NCI-H526 (cell line): ENCODE measurements around the gene TTLL11.

ENCODE experiments used
- DNase-seq, 2 experiments: peaks; one replicate each; lab custom pipeline; 2025; lab: John Stamatoyannopoulos, UW

The TTLL11 gene

DNA sequence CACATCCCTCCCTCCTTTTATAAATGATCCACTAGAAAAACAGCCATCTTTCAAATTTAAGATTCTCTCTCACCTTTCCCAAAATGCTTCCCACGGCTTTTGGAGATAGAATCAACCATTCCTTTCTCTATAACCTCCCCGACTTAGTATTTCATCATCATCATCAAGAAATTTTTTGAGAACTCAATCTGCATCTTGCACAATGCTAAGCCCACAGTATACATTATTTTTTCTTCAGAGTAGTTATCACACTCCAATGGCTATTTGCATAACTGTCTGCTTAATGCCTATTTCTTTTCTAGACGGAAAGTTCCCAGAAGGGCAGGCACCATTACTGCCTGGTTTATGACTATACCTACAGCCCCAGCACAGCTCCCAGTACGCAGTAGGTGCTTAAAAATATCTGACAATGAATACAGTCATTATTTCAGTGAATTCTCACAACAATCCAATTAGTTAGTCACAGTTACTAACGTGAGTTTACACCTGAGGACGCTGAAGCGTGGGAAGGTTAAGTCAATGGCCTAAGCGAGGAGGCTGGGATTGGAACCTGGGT lies 212.7 kb downstream of the TTLL11 start:
- no peak for DNase-seq

DNA sequence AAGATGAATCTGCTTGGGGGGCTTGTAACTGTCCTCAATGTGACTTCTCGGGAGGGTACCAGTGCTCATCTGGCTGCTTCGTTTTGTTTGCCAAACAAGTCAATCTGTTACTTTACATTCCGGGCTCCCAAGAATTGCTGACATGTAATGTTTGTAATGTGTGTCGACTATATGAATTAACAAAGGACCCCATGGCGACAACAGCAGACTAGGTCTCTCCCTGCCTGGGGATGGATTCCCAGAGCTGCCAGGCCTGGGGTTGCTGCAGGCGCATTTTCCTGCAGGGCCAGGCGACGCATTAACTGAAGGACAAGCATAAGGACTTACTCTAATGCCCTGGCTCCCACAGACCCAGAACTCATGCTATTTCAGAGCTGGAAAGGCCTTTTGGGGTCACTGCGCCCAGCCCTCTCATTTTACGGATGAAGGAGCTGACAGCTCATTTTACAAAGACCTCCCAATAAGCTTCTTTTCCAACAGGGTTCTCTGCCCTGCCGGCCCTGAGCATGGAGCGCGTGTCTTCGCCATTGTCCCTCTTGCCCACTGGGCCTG lies 214.8 kb downstream of the TTLL11 start:
- no peak for DNase-seq

DNA sequence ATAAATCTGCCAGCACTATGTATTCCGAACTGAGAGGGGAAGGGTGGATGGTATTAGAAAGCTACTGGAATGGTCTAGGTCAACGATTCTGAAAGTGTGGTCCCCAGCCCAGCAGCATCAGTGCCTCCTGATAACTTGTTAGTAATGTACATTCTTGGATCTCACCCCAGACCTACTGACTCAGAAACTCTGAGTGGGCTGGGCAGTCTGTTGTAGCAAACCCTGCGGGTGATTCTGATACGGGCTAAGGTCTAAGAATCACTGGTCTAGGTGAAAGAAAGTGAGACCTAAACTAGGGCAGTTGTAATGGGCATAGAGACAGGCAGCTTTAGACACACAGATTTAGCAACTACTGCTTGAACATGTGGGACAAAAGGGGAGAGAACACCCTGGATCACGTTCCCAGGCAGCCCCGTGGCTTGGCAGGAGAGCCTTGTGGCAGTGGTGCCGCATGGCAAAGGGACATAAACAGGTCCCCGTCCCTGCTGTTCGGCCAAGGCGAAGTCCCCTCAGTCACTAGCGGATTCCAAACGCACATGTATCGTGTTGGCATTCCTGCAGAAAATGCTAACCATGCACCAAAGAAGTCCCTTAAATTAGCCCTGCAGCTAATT lies 216.3 kb downstream of the TTLL11 start:
- no peak for DNase-seq

DNA sequence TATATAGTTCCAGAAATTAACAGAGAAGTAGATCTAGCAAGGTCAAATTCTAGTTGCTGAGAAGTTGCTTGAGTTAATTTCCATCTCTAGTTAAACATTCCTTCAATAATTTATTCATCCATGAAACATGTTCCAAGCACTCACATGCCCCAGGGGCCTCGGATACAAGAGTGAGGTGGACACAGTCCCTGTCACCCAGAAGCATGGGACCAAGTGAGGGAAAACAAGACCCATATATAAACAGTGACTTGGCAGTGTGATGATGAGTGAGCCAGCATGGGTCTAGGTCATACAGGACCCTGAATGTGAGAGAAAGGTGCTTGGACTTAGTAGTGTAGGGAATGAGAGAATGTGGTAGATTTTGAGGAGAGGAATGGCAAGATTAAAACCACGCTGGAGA lies 216.9 kb downstream of the TTLL11 start:
- DNase-seq, result no peak

DNA sequence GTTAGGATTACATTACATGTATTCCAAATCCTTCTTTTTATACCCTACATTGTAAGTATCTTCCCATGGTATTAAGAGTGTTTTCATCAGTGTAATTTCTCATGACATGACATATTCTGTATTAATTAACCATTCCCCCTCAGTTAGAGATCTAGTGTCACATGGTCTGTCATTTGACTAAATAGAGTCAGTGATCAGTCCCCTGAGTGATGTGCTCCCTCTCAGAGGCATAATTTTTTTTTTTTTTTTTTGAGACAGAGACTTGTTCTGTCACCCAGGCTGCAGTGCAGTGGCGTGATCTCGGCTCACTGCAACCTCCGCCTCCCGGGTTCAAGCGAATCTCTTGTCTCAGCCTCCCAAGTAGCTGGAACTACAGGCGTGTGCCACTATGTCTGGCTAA lies 218.6 kb downstream of the TTLL11 start:
- no peak for DNase-seq

DNA sequence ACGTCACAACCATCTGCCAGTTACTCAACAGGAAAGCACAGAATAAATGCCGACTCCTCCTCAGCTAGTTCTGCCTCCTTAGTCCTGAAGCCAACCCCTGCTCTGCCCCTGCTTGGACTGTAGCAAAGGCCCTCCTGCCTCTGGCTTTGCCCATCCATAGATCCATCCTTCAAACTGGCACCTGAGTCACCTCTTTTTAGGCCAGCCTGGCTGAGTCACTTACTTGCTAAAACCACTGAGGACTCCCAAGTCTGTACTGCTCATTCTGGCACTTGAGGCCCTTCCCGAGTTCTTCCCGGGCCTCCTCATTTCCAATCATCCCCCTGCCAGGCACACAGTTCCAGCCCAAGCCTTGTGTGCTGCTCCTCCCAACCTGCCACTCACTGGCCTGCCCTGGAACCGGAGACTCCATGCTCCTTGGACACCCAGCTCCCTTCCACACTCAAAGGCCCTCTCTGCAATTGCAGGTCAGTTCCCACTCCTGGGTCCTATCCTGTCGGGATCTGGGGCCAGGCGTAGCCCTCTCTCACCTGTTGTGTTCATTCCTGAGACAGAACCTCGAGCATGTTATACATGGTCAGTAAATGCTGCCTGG lies 221.6 kb downstream of the TTLL11 start:
- no peak for DNase-seq

DNA sequence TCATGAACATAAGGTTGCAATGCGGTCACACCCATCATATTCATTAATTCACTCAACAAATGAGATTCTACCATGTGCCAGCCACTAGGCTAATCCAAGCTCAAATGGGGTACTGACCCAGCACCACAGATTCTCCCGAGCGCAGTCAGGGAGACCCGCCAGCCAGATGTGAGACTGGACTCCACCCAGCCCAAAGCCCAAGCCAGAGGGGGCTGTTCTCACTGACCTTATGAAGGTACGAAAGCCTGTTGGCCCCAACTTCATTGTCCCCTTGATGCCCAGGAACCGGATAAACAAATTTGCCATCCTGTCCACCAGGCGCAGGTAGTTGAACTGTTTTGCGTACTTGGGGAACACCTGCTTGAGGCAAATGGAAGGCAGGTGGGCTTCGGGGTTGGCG lies 222.8 kb downstream of the TTLL11 start:
- DNase-seq, result peak in 1 of 2 experiments; percentile 10

DNA sequence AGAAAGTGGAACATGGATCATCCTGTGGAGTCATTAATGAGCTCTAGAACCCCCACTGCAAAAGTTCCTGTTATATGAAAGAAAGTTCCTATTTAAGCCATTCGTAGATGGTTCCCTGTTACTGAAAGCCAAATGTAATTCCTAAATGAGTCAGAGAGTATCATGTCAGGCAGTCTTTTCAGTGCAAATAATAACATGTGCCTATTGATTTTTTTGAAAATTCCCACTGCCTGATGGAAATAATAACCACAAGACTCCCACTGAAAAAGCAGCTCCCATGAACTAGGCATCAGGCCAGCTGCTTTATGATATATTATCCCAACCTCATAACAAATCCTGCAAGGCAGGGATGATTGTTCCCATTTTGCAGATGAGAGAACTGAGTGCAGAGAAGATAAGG lies 224.5 kb downstream of the TTLL11 start:
- DNase-seq, result no peak

DNA sequence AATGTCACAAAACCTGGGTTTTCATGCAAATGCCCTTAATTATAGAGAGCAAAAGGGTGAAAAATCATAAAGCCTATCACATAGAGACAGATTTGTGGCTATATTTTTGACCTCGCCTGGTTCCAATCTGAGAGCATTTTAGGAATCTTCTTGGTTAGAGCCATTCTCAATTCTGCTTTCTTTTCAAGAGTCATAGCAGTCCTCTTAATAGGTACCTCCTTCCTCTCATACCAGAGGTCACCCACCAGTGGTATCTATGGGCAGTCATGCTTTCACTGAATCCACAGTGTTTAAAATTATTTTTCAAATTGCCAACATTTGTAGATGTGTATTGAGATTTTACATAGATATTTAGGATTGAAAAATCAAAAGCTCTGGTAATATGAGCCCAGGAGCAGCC lies 226.2 kb downstream of the TTLL11 start:
- DNase-seq, result no peak

DNA sequence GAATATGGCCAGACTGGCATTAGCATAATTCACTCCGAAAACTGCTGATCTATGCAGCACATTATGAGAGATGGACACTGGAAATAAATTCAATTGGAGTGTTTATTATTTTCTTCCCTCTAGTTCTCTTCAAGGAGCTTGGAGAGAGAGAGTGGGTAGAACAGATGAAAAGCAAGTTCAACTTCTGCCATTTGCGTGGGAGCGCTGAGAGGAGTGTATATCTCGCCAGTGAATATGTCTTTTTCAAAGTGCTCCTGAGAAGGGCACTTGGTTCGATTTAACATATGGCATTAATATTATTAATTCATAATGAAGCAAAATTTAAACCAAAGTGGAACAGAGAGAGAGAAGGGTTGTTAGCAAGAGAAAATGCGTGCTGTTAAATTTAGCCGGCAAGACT lies 227.2 kb downstream of the TTLL11 start:
- no peak for DNase-seq

DNA sequence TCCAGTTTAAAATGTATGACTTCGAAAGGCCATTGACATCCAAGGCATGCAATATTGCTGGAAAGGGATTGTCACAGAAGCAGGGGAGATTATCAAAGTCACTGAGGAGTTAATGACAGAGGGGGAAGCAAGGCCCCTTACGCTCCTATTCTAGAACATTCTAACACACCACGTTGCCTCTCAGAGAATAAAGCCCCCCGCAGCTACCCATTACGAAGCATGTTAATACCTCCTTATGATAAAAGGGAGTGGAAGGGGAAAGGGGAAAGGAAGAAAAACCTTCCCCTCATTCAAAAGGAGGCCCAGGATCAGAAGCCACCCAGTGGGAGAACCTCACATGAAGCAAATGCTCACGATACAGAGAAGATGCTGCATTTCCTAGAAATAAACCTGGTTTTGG lies 228.0 kb downstream of the TTLL11 start:
- DNase-seq, result no peak

DNA sequence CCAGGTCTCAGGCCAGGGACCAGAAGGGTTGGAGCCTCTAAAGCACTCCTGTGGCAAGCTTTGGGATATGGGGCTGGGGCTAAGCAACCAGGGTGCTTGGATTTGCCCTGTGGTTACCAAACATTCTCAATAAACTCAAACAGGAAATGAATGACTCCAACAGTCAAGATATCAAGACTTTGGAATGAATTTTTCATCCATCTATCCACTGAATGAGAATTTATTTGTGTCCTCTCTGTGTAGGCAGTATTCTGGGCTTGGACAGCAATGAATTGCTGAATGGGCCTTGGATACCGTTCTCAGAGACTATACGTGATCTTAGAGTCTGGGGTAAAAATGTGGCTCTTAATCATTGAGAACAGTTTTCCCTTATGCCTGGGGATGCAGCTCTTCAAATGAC lies 229.2 kb downstream of the TTLL11 start:
- no peak for DNase-seq

DNA sequence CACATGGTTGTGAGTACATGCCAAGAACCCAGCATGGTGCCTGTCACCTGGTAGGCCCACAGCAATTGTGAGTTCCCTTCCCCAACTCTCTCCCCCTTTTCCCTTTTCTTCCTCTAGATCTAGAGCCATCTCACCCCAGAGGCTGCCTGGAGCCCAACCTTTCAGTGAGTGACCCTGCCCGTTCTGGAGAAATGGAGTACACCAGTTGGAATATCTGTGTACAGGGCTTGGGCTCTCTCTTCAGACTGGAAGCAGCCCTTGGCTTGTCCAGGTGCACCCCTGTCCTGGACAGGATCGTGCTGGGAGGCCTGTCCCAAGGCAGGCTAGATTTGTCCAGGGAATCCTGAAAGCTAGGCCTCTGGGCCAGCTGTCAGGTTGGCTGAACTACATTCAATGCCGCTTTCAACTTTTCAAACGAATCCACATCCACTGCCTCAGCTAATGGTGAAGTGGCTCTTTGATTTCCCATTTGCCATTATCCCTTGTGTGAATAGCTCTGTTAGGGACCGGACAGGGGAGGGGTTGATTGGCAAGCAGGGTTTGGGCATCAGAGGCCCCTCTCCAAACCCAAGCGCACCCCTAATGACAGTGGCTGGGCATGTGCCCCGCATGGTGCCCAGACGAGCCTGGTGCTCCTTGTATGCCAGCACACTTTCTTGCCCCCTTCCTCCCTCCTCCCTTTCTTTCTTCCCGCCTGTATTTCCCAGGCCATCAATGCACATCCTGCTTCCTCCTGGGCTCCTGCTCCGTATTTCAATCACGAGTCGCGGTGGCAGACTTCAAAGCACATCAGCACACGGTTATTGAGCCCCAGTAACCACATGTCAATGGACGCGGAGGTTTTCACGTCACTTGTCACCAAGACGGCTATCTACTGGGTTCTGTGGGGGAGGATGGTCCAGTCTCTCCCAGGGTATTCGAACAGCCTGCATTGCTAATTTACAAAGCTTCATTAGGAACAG lies 230.5 kb downstream of the TTLL11 start:
- no peak for DNase-seq

DNA sequence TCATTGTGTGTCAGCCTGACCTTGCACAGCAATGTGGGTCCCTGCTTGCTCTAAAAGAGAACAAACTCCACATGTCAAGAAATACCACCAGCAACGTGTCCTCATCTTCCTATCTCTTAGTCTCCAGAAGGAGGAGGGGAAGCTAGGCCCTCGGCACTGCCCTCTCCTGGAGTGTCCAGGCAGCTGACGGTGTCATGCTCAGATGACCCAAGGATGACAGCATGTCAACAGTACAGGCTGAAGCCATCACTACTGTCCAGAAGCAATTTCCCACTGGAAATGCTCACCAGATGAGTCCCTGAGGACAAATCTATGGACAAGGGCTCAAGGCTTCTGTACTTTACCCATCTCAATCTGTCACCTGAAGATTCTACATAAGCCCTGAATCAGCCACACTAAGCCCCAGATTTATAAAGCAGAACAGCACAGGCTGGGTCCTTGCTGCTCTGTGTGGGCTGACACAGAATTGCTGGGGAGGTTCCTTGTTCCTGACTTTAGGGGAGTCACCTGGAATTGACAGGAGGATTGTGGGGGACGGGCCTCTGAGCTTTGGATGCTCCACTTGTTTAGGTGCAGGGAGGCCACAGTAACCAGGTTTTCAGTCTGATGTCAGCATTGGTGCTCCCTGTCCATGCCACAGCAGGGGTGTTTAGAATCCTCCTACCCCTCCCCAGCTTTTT lies 231.5 kb downstream of the TTLL11 start:
- DNase-seq, result peak in 1 of 2 experiments; percentile 31

DNA sequence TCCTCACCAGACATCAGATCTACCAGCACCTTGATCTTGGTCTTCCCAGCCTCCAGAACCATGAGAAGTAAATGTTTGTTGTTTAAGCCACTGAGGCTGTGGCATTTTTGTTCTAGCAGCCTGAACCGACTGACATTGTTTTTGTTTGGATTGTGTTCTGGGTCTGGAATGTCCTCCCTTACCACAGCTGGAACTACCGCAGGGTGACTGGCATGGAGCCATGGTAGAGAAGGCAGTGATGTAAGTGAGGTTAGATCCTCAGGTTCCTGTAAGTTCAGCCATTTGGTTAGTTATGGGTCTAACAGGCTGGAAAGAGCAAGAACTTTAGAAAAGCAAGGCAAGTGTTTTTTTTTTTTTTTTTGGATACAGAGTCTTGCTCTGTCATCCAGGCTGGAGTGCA lies 232.4 kb downstream of the TTLL11 start:
- no peak for DNase-seq

DNA sequence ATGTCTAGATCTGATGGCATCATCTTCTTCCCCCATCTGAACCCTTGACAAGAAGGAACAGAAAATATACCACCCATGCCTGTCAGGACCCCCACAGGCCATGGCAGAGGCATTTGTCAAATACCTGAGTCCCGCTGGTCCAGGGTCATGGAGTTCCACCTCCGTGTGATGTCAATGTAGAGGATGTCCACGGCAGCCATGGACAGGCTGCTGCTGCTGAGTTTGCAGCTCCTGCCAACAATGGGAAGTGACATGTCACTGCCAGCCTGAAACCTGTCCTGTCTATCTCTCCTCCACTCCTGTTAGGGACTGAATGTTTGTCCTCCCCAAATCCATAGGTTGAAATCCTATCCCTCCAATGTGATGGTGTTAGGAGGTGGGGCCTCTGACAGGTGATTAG lies 232.9 kb downstream of the TTLL11 start:
- no peak for DNase-seq

DNA sequence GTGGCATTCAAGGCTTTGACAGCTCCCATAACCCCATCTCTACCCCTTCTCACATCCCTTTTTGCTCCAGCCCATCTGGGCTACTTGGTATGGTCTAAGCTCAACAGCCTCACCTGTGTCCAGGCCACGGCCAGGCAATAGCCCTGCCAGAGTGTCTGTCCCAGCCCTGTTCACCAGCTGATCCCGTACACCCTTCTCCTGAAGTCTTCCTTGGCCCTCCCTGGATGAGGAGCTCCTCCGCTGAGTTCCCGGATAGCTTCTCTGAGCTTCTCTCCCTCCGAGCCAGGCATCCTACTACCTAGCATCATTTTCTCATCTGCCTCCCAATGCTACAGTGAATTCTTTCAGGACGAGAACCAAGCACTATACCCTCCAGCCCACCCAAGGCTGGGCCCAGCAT lies 233.5 kb downstream of the TTLL11 start:
- DNase-seq, result no peak

DNA sequence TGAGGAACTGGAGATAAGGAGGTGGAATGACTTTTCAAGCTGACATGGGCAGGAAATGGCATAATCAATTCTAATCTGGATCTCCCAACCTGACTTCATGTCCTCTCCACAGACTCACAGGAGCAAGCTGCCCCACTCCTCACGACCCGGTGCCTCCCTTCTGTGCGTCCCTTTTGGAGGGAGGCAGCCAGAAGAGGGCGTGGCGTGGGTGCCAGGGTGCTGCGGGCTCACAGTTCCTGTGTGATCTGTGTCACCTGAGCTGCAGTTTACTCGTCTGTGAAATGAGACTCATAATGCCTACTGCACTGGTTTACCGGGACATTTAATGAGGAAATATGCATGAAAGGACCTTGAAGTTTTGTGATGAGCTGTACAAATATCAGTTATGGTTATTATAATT lies 234.3 kb downstream of the TTLL11 start:
- peak in 1 of 2 experiments; percentile 13 for DNase-seq

DNA sequence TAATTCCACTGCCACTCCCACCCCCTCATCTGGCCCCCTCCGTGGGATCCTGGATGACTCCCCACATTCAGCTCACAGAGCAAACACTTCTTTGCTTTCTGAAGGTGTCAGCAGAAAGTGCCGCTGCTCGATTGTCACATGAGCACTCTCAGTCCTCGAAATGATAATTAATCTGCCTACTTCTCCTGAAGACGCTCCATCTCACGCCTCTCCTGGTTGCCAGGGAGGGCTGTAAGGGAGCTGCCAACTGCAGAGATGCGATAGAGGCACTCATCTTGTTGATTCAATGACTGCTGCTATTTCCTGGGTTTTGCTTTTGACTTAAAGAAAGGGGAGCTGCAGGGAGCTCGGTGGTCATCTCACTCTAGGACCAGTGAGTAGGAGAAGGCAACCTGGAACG lies 235.2 kb downstream of the TTLL11 start:
- peak in 1 of 2 experiments; percentile 12 for DNase-seq

DNA sequence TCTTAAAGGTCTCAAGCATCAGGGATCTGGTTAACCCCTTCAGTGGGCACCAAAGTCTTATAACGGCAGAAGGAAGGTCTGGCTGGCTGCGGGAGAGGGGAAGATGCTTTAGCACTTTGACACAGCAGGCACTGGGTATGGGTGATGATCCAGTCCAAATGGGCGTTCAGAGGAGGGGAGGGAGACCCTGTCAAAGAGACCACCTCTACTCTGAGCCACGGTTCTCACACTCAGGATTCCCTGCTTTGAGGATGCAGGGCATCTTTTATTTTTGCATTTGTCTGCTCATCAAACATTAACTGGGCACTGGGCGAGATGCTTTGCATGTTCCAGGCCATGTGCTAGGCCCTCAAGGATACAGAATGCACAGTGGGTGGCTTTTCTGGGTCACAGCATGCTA lies 237.6 kb downstream of the TTLL11 start:
- DNase-seq, result peak; percentile 3 to 22

DNA sequence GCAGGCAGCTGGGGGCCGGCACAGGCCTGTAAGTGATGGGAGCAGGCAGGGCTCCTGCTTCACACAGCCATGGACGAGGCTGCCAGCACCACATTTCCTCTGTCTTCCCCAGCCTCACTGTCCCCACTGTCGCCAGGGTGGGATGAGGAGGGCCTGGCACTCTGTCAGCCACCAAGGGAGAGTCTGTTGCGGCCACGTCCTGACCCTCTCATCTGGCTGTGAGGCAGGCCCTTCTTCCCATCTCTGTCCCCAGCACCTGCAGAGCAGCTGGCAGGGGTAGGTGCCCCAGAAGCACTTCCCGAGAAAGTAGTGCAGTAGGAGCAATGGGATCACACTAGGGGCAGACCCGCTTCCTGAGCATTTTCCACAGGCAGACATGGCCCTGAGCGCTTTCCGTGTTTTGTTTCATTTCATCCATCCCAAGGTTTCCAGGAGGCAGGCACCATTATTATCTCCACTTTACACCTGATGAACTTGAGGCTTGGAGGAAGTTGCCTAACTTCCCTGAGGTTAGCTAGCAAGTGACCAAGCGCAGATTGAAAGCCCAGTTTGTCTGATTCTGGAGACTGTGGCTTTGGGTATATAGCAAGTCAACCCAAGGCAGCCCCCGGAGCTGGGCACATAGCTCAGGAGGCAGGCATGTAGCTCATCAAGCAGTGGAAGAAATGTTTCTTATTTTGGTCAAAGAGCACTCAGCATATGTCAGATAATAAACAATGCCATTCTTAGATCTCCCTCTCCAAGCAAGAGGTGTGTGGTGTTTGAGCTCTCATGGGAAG lies 239.3 kb downstream of the TTLL11 start:
- no peak for DNase-seq
